ENCODE results near the gene EFNA4.

Gene EFNA4

DNA sequence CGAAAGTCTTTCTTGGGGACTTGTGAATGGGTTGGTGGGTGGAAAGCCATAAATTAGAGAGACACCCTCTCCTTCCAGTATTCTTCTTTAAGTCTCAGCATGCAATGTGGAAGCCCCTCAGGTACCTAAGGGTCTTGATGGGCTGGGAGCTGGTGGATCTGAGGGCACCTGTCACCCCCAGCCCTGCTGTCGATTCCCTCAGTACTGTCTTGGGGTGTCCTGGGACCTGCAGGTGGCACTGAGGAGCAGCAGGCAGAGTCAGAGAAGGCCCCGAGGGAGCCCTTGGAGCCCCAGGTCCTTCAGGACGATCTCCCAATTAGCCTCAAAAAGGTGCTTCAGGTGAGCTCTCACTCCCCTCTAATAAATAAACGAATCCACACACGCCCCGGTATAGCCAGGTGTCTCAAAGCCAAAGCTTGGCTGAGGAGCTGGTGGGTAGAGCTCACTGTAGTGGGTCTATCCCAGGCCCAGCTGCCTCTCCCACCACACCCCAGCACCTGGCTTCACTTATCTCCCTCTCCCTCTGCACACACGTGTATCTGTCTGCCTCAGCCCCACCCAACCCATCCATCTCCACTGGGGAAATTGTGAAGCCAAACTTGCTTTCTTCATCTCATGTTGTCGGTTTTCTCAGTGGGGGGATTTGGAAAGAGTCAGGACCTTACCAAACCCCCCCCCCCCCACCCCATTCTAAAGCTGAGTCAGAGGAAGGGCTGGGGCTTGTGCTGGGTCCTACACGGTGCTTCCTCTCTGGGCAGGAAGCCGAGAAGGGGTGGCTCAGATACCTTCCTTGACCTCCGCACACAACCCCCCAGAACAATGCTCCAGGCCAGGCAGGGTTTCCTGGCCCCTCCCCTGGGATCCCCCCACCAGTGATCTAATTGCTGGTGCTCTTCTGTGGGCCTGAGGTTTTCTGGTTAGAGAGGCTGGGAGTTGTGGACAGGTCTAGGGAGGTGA lies 10.8 kb upstream of the EFNA4 start:
- DNase-seq: no peak

DNA sequence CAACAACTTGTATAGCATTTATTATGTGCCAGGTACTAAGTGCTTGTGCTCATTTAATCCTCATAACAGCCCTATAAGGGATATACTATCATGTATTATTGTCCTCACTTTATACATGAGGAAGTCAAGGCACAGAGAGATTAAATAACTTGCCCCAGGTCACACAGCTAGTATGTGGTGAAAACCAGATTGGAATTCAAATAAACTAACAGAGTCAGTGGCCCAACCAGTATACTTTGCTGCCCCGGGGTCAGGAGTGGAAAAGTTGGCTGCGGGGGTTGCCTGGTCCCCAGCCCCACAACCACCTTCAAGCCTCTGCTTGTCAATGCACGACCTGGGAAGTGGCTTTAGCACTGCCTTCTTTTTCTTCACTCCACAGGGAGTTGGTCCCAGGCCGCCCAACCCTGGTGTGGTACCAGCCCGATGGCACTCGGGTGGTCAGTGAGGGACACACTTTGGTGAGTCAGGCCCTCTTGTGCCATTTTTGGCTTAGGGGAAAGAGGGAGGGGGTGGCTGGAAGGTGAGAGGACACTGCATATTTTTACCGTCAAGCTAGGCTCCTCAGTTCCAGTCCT lies 9.9 kb upstream of the EFNA4 start:
- DNase-seq: no peak

DNA sequence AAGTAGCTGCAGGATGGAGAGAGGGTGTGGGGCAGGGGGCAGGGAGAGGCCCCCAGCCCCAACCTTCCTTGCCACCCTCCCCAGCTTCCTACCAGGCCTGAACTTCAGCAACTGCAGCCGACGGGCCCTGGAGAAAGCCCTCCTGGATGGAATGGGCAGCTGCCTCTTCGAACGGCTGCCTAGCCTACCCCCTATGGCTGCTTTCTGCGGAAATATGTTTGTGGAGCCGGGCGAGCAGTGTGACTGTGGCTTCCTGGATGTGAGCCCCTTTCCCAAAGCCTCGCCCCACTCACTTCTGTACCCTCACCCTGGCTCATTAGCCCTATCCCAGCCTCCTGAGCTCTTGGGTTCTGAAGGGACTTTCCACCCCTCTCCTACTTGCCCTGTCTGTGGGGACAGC lies 6.4 kb upstream of the EFNA4 start:
- no peak for DNase-seq

DNA sequence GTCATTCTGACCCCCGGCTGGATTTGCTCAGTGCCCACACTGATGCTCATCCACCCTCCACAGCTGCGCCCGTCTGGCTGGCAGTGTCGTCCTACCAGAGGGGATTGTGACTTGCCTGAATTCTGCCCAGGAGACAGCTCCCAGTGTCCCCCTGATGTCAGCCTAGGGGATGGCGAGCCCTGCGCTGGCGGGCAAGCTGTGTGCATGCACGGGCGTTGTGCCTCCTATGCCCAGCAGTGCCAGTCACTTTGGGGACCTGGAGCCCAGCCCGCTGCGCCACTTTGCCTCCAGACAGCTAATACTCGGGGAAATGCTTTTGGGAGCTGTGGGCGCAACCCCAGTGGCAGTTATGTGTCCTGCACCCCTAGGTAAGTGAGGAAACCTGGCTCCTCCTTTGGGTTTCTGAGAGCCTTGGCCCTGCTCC lies 5.7 kb upstream of the EFNA4 start:
- DNase-seq: no peak

DNA sequence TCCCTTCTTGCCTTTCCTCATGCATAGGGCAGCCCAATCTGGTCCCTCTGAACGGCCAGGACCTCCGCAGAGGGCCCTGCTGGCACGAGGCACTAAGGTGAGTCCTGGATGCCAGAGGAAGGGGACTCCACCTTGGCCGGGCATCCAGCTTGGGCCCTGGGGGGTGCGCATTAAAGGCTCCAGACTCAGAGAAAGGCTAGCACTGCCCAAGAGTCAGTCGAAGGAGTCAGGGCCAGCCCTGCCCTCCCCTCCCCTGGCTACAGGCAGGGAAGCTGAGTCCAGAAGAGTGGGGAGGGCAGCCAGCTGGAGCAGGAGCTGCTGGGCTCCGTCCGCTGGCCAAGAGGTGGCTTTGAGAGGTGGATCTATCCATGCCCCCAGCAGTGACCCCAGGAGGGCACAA lies 2.8 kb upstream of the EFNA4 start:
- DNase-seq: no peak

DNA sequence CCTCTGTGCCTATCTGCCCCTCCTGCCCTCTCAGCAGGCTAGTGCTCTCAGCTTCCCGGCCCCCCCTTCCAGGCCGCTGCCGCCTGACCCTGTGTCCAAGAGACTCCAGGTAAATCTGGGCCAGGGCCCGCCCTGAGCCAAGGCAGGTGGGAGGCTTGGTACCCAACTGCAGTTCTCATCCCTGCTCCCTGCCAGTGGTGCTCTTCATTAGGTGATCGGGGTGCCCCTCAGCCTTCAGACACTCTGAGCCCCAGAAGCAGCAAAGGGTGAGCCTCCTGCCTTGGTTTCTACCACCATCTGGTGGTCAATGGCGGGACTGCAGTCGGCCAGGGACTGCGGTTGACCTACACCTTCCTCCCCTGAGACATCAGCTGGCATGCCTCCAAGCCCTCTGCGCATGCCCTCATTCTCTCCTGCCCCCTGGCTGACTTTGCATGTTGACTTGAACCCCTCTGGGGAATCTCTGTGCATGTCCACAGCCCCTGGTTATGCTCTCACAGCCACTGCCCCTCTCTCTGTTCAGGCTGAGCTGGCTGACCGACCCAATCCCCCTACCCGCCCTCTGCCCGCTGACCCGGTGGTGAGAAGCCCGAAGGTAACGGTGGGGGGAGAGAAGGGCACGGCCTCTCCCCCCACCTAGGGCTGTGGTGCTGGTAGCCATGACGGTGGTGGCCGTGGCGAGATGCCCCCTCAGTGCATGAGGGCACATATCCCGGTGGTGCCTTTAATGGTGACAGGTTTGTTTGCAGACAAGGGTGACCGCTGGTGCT lies 2.0 kb upstream of the EFNA4 start:
- DNase-seq: peak; percentile 90

DNA sequence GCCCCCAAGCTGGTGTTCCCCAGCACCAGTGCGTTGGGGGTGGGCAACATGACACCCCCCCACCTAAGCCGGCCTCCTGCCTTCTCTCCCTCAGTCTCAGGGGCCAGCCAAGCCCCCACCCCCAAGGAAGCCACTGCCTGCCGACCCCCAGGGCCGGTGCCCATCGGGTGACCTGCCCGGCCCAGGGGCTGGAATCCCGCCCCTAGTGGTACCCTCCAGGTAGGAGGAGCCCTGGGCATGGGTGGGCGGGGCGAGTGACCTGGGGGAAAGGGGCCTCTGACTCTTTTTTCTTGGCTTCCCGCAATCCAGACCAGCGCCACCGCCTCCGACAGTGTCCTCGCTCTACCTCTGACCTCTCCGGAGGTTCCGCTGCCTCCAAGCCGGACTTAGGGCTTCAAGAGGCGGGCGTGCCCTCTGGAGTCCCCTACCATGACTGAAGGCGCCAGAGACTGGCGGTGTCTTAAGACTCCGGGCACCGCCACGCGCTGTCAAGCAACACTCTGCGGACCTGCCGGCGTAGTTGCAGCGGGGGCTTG lies 1.3 kb upstream of the EFNA4 start:
- no peak for DNase-seq

DNA sequence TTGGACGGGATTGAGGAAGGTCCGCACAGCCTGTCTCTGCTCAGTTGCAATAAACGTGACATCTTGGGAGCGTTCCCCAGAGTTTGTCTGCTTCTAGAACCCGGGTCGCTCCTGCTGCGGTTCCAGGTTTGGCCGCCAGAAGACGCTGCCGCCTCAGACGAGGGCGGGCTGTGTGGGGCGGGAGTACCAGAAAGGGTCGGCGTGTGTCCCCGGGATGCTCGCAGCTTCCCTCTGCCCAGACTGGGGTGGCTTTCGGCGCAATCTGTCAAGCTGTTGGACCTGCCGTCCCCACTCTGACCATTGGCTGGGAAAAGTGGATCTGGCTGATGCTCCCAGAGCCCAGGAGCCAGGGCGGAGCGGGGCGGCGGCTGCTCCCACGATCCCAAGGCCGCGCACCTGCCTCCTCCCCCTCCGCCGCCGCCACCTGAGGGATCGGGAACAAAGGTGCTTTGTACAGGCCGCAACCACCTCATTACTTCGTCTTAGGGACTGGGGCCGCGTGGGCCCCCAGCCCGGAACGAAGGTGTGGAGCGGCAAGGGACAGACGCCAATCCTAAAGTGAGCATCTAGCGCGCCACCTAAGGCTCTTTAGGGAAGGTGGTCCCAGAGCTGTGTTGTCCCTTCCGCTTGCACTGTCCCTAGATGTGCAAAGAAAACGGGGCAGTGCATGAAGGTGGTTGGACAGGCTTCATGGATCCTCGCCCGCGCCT lies 683 bp upstream of the EFNA4 start:
- peak; percentile 64 for DNase-seq

DNA sequence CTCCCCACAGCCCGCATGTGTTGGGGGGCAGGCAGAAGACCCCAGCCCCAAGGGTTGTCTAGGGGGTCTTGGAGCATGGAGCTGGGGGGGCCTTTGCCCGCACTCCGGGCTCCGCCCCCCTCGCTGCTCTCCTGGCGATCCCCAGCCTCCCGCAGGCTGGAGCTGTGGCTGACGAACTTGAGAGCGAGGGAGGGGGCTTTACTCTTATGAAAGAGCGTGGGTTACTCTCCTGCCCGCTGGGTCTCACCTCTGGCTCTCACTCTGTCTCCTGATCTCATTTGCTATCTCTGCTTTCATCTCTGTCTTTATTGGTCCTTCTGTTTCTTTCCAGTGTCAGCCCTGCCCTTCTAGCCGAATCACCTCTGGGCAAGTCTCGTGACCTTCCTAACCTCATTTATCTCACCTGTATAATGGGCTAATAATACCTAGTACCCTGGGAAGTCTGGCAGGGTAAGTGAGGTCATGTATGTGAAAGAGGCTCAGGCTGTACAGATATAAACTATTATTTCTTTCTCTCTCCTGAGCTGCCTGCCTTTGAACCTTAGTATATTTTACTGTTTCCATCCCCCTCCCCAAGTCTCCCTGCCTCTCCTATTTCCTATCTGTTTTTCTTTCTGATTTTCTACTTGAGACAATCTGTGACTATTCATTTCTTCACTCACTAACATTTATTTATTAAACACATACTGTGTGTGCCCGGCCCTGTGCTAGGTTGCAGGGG lies 731 bp downstream of the EFNA4 start:
- peak; percentile 5 for DNase-seq

DNA sequence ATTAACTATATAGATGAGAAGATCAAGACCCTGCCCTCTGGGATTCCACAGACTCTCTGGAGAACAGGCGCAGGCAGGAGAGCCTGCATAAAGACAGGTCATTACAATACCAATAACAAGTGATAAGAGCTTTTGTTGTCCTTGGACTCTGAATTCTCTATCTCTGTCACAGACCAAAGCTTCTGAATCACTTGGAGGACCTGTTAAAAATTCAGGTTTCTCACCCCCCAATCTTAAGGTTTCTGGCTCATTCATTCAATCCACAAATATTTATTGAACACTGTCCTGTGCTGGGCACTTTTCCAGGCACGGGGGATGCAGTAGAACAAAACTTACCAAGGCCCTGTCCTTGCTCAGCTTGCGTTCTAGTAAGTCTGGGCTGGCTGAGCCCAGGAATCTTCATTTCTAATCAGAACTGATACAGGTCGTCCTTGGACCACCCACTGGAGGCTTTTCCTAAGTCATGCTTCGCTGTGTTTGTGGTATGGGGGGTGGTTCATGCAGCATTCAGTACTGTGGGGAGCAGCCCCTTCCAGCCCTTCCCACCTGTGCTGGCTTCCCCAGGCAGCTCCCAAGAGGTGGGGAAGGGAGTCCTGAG lies 1.4 kb downstream of the EFNA4 start:
- no peak for DNase-seq

DNA sequence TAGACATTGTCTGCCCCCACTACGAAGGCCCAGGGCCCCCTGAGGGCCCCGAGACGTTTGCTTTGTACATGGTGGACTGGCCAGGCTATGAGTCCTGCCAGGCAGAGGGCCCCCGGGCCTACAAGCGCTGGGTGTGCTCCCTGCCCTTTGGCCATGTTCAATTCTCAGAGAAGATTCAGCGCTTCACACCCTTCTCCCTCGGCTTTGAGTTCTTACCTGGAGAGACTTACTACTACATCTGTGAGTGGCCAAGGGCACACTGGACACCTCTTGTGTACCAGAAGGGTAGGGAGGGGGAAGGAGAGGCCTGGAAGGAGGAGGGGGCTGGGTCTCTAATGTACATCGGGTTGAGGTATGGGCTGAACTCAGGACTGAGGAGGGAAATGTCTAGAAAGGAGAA lies 3.2 kb downstream of the EFNA4 start:
- no peak for DNase-seq

DNA sequence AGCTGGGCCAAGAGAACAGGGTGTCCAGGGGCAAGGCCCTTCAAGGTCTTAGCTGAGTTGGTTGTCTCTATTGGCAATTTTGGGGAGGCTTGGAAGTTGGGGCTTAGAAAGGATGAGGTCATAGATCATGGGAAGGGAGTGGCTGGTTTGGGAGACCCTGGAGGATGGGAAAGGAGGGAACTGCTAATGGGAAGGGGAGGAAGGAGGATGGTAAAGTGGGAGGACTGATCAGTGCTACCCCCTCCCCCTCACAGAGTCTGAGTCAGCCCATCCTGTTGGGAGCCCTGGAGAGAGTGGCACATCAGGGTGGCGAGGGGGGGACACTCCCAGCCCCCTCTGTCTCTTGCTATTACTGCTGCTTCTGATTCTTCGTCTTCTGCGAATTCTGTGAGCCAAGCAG lies 5.1 kb downstream of the EFNA4 start:
- no peak for DNase-seq

DNA sequence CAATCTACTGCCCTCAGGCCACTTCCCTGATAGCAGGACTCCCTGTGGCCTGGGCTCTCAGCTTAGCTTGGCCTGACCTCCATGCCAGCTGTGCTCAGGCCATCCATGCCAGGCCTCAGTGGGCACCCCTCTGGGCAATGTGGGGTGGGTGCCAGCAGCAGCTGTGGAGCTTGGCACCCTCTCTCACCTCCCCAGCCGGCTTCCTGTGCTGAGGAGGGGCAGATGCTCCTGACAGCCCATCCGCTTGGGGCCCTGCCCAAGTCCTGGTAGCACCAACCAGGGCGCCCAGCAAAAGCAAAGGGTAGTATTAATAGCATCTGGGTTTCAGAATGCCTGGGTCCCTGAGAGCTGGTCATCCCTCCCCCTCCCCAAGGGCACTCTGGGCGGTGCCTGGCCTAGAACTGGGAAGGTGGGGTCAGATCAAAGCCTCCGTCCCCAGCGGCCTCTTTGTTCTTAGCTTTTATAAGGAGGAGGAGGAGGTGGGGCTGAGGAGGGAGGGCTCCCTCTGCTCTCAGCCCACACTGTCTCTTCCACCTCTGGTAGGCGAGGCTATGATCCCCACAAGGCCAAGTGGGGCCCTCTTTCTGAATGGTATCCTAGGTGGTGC lies 6.1 kb downstream of the EFNA4 start:
- no peak for DNase-seq

DNA sequence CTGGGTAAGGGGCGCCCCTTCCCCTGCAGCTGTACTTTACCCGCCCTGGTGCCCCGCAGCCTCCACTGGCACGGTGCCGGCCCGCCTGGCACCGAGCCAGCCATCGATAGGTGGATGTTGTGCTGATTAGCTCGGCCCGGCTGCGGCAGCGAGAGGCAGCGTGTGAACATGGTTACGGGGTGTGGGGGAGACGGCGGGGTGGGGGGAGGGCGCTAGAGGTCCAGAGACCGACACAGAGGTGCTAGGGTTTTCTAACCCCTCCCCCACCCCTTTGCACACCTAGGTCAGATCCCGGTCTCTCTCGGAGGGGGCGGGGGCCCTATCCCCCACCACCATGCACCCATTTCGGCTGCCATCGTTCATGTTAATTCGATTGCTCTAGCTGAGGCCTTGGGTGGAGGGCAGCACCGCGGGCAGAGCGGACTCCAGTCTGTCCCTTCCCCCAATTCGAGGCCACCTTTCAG lies 6.7 kb downstream of the EFNA4 start:
- DNase-seq: no peak

DNA sequence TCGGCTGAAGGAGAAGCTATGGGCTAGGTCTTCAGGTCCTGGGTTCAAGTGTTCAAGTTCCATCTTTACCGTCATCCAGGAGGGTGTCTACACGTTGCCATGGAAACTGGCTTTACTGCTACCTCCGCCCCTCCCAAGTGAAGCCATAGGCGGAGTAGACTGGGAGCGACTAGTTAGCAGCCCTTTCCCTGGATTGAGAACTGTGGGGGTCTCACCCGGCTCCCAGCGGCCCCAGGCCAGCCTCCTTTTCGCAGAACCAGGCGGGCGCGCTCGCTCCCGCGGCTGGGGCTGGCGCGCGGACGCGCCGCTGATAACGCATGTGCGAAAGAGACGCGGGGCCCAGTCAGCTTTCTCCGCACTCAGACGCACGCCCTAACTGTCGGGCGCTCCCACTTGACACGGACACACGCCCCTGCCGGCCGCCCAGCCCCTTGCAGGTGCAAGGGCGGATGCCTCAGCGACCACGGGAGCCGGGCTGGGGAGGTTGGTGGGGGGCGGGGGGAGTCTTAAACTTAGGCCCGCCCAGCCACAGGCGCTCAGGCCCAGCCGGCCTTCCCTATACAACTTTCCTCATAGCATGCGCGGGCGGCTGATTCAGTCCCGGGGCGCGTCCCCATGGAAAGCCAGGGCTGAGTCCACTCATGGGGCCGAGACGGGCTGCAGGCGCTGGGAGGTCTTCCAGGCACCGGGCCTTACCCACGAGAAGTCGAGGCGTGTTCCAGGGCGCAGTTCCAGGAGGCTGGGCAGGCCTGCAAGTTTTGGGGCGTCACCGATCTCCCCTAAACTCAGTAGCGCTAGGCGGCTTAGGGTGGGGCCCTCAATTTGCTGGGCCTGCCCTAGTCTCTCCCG lies 7.4 kb downstream of the EFNA4 start:
- DNase-seq: peak; percentile 74

DNA sequence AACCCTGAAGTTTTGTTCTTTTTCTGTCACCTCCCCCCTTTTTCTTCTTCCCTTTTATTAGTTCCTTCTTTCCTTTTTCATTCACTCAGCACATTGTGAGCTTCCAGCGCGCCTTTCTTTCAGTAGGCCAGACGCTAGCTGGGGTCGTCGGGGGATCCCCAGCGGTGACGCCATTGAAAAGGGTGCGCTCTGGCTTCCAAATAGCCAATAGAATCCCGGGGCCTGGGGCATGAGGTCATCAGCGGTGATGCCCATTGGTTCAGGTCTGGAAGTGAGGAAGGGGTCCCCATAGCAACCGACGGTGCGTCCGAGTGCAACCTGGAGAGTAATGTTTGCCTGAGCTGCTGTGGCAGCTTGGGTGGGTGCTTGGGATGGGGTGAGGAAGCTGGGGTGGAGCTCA lies 8.2 kb downstream of the EFNA4 start:
- DNase-seq: no peak

DNA sequence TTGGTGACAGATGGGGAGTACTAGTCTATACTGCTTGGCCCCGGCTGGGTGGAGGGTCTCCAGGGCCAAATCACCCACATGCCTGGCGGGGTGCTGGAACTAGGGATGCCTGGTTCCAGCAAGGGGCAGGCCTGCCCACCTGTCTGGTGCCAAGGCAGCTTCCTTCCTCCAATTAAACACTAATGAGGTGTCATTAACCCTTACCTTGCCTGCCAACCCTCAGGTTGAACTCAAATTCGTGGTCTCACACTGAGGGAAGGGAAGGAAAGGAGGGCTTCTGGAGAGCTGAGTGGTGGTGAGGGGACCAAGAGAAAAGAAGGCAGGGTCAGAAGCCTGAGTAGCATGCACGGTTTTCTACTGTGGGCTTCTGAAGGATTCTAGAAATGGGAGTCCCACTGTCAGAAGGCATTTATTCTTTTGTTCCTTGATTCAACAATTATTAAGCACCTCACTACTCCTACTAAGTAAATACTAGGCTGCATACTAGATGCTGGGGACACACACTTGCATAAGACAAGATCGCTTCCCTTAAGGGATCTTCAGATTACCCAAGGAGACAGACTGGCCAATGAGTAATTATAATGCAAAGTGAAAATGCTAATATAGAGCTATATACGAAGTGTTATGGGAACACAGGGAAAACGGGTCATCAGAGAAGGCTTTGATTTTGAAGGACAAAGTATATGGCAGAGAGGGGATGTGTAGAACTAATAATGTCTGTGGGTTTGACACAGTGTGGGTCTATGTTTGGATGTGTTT lies 9.2 kb downstream of the EFNA4 start:
- no peak for DNase-seq

DNA sequence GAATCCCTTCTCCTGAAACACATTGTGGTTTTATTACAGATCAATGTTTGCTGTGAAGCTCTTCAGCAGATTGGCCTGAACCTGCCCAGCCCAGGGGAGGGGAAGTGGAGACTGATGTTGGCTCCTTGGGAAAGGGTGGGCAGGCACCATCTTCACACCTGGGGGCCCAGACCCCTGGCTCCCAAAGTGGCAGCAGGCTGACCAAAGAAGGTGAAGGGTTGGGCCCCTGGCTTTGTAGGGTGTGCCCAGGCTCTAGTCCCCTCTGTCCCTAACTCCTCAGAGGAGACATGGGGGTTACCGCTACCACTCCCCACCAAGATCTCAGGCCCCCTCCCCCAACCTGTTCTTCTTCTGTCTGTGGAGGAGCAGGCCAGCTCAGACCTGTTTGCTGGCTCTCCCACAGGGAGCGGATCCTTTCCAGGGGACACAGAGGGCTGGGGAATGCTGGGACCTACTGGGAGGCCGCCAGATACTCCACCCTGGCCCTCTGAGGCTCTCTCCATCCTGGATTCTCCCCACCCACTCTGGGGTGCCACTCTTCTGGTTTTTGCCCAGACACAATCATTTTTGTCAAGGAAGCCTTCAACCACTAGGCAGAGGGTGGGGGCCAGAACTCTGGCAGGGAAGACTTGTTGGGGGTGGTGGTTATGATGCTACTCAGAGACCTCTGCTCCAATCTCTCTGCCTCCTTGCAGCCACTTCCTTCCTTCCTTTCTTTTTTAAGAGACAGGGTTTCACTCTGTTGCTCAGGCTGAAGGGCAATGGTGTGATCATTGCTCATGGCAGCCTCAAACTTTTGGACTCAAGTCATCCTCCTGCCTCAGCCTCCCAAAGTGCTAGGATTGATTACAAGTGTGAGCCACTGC lies 10.1 kb downstream of the EFNA4 start:
- DNase-seq: no peak

Data from stimulated activated naive CD4-positive, alpha-beta T cell treated with Interleukin-2 at 50 U/mL for 16 hours (primary cell).